Lung microvascular endothelial cell (primary cell): Measurements from ENCODE around the gene HSD17B12. TPM values are rescaled to one million over a fixed set of nuclear protein-coding genes. Genes with fewer than 3 reads are reported as not detected.

Source experiments
- DNase-seq, 2 donors: peaks; one replicate each; pipeline versions ENCODE4 v3.0.0 to v3.0.0-alpha.2; 2010; ENCODE audit warnings: low read depth in 2 of 2
- total RNA-seq: library from RNA; depleted of rRNA; stranded (reverse); fragments of >200 nt; gene quantifications from 2 replicates; pipeline ENCODE4 v1.2.1, GENCODE V29; 2014

Gene HSD17B12
- total RNA-seq, 1 donor from 2014 or later: 94.8 TPM

GRCh38 chr11:43687120-43687791 lies 6.7 kb downstream of the HSD17B12 start:
- peak; percentile 47 to 82 for DNase-seq

- DNase-seq: no peak
Observed at GRCh38 chr11:43688394-43688793, 7.9 kb downstream of the HSD17B12 start.

- no peak for DNase-seq
Observed at GRCh38 chr11:43689167-43689566, 8.6 kb downstream of the HSD17B12 start.

- no peak for DNase-seq
Observed at GRCh38 chr11:43690929-43691725, 10.6 kb downstream of the HSD17B12 start.

- DNase-seq: no peak
Observed at GRCh38 chr11:43691806-43692205, 11.3 kb downstream of the HSD17B12 start.

- no peak for DNase-seq
Observed at GRCh38 chr11:43693069-43693468, 12.5 kb downstream of the HSD17B12 start.

- DNase-seq: no peak
Observed at GRCh38 chr11:43693731-43694130, 13.2 kb downstream of the HSD17B12 start.

- DNase-seq: no peak
Observed at GRCh38 chr11:43694477-43694876, 13.9 kb downstream of the HSD17B12 start.

GRCh38 chr11:43697679-43698078 lies 17.1 kb downstream of the HSD17B12 start:
- DNase-seq: no peak

GRCh38 chr11:43699870-43700269 lies 19.3 kb downstream of the HSD17B12 start:
- no peak for DNase-seq

- no peak for DNase-seq
Observed at GRCh38 chr11:43706631-43707030, 26.1 kb downstream of the HSD17B12 start.

- DNase-seq: peak in 1 of 2 donors; percentile 45
Observed at GRCh38 chr11:43708776-43709175, 28.2 kb downstream of the HSD17B12 start.

- DNase-seq: no peak
Observed at GRCh38 chr11:43709689-43710088, 29.2 kb downstream of the HSD17B12 start.

- DNase-seq: no peak
Observed at GRCh38 chr11:43712676-43713075, 32.1 kb downstream of the HSD17B12 start.

- DNase-seq: no peak
Observed at GRCh38 chr11:43718373-43718772, 37.8 kb downstream of the HSD17B12 start.

- DNase-seq: no peak
Observed at GRCh38 chr11:43723617-43724016, 43.1 kb downstream of the HSD17B12 start.

- DNase-seq: no peak
Observed at GRCh38 chr11:43732225-43732624, 51.7 kb downstream of the HSD17B12 start.

- no peak for DNase-seq
Observed at GRCh38 chr11:43734256-43734655, 53.7 kb downstream of the HSD17B12 start.

GRCh38 chr11:43735115-43735514 lies 54.6 kb downstream of the HSD17B12 start:
- DNase-seq: no peak

GRCh38 chr11:43735961-43736360 lies 55.4 kb downstream of the HSD17B12 start:
- DNase-seq: no peak

- peak in 1 of 2 donors; percentile 5 for DNase-seq
Observed at GRCh38 chr11:43736502-43737200, 56.1 kb downstream of the HSD17B12 start.

GRCh38 chr11:43737201-43737590 lies 56.7 kb downstream of the HSD17B12 start:
- no peak for DNase-seq
